Activated T-cell treated with anti-CD3 and anti-CD28 coated beads for 24 hours (primary cell): Measurements from ENCODE around the gene SH2D1A.
"Not testable (repeated sequence)": the region's sequence is repeated elsewhere in the genome, so short reads cannot be mapped to it uniquely, and the experiment has no call there.

Experiments used
- DNase-seq: peaks from one replicate; pipeline ENCODE4 v3.0.0-alpha.2; 2020; ENCODE audit warnings: low read depth

The SH2D1A gene

GRCh38 chrX:124346117-124346876, at the start of gene SH2D1A:
Gene SH2D1A (plus strand): TSS chrX:124346563. CDS start chrX:124346643, 80 bp downstream.
- DNase-seq, result peak; percentile 10

- DNase-seq, result not testable (repeated sequence)
Measured at GRCh38 chrX:124299323-124299722, 47.0 kb upstream of the SH2D1A start.

DNA sequence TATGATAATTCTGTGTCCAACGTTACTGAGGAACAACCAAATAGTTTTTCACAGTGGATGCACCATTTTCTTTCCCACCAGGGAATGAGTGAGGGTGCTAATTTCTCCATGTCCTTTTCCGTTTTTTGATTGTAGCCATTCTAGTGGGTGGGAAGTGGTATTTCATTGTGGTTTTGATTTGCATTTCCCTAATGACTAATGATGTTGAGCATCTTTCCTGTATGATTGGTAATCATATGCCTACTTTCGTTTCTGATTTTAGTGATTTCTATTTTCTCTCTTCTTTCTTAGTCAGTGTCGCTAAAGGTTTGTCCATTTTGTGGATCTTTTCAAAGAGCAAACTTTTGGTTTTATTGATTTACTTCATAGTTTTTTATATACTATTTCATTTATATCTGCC, 46.0 kb upstream of the SH2D1A start:
- DNase-seq, result no peak

DNA sequence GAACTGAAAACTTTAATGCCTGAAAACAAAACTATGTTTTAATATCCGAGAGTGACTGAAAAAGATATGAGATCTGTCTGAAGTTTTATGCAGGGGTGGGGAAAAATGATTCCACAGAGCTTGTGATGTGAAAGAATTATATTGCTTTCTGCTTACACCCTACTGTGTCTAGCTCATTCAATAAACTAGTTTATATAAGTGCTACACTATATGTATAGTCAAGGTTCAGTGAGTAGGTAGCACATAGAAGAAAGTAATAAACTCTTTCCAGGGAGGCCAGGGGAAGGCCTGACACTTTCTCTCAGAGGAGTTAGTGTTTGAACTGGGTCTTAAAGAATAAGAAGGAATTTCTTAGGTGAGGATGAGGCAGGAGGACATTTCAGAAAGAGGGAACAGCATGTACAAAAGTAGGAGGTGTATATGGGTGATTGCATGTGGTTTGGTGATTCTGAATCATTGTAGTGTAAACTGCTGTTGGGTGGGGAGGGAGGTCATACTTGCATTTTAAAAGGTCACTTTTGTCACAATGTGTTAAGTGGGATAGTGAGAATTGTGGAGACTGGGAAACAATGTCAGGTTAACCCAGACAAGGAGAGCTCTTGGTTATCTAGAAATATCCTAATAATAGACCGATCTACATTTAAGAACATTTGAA, 39.0 kb upstream of the SH2D1A start:
- no peak for DNase-seq

- no peak for DNase-seq
Measured at GRCh38 chrX:124325732-124326131, 20.6 kb upstream of the SH2D1A start.

DNA sequence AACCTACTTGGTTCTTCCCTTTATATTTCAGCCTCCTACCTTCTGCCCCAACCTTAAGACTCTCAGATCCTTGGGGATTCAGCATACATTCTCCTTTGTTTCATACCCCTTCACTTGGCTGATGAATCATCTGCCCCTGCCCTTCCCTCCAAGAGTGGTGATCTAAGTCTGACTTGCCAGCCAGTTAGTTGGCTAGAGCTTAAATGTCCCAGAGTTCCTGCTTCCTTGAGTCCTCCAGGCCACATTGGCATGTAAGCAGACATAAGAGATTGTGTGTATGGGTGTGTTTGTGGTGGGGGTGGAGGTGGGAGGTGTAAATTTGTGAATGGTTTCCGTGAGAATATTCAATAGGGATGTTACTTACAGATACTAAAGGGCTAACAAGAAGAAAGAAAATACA, 17.6 kb upstream of the SH2D1A start:
- DNase-seq, result no peak

DNA sequence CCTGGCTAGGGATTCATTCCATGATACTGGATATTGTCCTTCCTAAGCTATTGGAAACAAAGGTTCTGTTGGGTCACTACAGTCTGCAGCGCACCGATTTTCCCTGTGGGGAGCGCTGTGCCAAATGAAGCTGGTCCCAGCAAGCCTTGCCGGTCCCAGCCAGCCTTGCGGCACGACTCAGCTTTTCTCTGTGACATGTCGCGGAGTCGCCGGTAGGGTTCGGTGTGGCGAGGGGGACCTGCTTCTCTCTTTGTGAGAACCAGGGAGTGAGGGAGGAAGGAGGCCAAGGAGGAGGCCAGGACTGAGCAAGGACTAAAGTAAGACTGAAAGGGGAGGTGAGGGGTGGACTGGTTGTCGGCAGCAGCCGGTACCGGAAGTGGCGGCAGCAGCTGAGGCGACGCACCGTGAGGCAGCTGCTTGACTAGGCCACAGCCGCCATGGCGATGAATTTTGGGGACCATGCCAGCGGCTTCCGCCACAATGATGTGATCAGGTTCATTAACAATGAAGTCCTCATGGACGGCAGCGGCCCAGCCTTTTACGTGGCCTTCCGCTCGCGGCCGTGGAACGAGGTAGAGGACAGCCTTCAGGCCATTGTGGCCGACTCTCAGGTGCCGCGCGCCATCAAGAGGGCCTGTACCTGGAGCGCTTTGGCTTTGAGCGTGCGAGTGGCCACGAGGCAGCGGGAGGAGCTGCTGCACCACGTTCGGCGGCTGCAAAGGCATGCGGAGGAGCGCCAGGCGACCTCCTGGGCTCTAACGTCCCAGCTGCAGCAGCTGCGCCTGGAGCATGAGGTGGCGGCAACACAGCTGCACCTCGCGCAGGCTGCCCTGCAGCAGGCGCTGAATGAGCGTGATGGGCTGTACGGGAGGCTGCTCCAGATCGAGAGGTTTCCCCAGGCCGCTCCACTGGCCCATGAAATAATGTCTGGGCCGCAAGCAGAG, 13.6 kb upstream of the SH2D1A start, which contains the start of gene TEX13D:
TEX13D (plus strand) TSS at position 180 of the 944 bp plus-strand sequence; CDS start at position 438, 258 bp downstream.
- no peak for DNase-seq

DNA sequence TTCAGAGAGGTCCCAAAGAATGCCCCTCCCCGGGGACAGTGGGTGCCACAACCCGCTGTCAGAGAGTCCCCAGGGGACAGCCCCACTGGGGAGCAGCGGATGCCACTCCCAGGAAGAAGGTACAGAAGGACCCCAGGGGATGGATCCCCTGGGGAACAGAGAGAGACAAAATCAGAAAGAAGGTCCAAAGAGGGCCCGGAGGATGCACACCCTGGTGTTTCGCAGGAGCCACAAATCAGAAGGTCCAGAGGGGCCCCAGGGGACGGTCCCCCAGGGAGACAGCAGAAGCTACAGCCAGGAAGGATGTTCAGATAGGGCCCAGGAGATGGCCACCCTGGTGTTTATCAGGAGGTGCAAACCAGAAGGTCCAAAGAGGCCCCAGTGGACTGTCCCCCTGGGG, 12.5 kb upstream of the SH2D1A start:
- no peak for DNase-seq

DNA sequence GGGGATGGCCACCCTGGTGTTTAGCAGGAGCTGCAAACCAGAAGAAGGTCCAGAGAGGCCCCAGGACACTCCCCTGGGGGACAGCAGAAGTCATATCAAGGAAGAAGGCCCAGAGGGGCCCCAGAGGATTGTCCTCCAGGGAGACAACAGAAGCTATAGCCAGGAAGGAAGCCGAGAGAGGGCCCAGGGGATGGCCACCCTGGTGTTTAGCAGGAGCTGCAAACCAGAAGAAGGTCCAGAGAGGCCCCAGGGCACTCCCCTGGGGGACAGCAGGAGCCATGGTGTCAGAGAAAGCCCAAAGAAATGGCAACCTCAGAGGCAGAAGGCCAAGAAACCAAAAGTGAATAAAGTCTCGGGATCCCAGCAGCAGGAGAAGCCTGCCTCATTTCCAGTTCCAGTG, 11.8 kb upstream of the SH2D1A start:
- not testable (repeated sequence) for DNase-seq

DNA sequence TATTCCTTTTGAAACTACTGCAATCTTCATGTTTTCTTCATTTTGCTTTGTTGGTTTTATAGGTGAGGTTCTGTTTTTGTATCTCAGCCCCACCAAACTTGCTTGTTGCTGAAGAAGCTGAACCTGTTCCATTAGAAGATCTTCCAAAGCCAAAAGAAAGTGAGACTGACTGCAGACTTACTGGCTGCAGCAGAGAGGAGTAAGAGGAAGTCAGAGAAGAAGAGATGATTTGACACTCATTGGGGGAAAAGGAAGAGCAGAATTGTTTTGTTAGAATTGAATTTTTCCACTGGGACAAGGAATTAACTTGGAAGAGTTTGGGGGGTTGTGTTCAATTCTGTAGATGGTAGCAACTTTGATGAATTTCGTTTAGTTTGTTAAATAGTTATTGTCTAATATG, 10.8 kb upstream of the SH2D1A start:
- no peak for DNase-seq

DNA sequence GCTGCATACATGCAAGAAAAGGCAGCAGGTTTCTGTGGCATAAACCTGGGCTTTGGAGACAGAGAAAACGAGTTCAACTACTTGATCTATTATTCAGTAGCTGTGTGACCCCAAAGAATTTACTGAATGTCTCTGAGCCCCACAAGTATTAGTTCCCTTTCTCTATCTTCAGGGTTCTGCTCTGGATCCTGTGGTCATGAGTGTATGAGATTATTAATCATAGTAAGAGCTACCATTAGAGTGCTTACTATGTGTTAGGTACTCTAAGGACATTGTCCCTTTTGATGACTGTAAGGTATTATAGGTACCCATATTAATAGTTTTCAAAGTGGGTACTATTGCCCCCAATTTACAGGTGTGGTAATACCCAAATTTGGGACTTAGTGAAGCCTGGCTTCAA, 8.4 kb upstream of the SH2D1A start:
- no peak for DNase-seq

- no peak for DNase-seq
Measured at GRCh38 chrX:124338733-124339514, 7.4 kb upstream of the SH2D1A start.

DNA sequence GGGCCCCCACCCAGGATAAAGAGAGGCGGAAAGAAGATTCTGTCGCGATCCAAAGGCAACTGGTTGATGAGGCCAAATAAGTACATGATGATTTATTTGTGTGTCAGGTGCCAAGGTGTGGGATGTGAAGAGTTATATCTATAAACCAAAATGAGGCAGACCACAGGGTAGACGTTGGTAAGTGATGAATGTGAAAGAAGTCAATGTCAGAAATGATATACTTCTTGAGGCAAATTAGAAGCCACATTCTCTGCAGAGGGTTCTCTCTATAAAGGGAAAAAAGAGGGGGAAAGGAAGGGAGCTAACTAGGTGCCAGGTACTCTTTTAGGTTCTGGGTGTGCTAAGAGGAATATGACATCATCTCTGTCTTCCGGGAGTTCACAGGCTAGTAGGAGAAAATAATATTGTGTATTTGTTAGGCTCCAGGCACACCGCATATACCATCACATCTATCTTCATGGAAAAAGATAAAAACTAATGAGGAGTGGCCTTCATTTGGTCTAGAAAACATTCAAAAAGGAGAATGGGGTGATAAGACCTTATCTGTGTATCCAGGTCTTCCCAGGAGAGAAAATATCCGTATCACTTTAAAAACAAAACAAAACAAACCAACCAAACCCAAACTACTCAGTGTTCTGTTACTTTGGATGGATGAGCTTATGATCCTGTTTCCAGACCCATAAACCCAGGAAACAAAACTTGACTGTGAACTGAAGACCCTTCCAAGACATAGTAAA, 4.8 kb upstream of the SH2D1A start:
- DNase-seq, result no peak

DNA sequence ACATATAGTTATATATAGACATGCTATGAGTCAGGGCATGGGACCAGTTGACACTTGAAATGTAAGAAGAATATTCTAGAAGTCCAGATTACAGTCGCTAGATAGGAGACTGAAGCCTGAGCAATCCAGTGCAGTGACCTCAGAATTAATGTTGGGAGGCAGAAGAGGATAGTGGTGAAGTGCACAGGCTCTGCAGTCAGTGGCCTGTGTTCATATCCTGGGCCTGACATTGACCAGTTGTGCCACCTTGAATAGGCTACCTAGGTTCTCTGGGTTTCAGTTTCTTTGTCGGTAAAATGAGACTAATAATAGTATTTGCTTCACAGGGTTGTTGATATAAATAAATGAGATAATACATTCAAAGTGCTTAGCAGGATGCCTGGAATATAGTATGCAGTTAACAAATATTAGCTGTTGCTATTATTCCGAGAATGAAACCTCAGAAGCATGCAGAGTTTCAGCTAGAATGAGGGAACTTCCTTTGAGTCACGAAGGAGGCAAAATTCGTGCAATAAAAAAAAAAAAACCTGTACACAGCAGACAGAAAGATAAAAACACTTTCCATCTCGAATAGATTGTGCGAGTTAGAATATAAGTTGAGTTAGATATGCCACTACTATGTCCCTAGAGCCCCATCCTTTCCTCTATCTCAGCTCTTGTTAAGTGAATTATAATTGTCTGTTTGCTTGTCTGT, 4.0 kb upstream of the SH2D1A start:
- no peak for DNase-seq

GRCh38 chrX:124343016-124343415, 3.3 kb upstream of the SH2D1A start:
- DNase-seq, result no peak

GRCh38 chrX:124344246-124344645, 2.1 kb upstream of the SH2D1A start:
- no peak for DNase-seq

DNA sequence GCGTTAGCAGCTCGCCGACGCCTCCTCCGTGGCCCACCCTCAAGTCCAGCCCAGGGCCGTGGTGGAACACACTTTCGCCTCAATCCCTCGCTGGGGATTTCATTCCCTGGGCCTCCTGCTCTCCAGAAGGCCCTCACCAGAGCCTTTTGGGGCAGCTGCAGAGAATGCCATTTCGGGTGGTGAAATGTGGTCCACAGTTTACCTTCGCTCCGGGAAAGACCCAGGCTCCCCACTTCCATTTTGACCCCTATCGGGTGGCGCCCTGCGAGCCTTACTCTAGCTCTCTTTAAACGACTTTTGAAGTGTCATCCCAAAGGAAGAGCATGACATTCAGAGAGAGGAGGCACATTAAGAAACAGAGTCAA, 496 bp downstream of the SH2D1A start:
- no peak for DNase-seq

DNA sequence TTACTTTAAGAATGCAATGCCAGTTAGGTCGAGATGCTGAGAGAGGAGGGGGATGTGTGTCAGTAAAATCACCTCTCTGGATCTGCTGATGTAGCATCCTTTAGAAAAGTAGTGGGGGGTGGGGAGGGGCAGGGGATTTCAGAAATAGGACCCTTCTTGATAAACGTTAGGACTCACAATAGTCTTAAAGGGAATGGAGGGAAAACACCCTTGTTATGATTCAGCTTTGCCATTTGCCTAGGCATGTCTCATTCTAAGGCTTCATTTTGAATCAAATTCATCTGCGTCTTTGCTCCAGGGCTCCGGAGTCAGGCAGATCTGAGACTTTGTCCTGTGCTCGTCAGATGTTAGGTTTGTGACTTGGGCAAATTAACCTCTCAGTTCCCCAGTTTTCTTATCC, 879 bp downstream of the SH2D1A start:
- peak; percentile 33 for DNase-seq

- no peak for DNase-seq
Measured at GRCh38 chrX:124348182-124348581, 1.8 kb downstream of the SH2D1A start.

DNA sequence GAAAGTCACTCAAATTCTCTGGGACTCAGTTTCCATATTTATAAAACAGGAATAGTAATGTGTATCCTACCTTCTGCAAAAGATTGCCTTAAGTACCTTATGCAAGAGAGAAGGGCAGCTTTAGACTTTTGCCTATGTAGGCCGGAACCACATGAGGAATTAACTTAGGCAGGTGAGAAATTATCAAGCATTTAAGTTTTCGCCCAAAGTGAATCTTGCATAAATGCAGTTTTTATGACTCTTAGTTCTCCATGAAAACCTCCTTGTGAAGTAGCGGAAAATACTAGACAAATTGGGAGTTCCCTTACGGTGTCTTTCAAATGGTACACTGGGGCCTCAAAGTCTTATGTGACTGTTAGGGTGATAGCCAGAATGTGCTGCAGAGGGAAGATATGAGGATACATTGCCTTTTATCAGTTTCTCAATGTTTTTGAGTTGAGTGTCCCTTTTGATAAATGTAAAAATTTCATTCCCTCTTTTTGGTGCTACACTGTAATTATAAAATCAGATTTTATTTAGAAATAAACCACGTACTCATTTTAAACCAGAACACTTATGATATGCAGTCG, 2.6 kb downstream of the SH2D1A start:
- no peak for DNase-seq
